ENCODE measurements around the gene TUBGCP2. TPM values are rescaled to one million over a fixed set of nuclear protein-coding genes. Genes with fewer than 3 reads are reported as not detected.

The TUBGCP2 gene
- total and polyA plus RNA-seq, 2 of the 13 experiments (the other 11 are each of a cell fraction or from before 2014, with no cell fraction given) = 21.3 to 34.5 TPM

DNA sequence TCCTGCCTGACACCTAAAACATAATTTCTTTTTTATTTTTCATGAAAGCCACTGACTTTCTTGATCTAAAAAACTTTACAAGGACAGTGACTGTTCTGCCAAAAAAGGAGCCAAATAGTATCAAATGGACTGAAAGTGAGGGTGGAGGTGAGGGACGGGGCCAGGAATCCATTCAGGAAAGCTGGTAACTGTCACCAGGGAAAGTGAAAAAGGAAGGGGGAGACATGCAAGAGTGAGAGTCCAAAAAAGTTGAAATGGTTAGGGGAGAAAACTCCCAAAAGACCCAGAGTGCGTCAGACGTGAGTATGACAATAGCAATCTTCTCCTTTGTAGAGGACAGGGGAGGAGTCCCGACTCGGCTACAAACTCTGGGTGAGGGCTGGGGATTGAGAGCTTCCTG, 35.6 kb upstream of the TUBGCP2 start (continued):
- TF ChIP-seq ZHX2 (IDR thresholded peaks at IDR 0.05; ENCODE audit: low read depth) = no peak
- no peak for TF ChIP-seq ZHX2 (CRISPR knock-in tag; IDR thresholded peaks at IDR 0.05; ENCODE audit: borderline replicate concordance)
- TF ChIP-seq ZNF687 (CRISPR knock-in tag; IDR thresholded peaks at IDR 0.05) = no peak
- no peak for TF ChIP-seq YEATS2 (CRISPR knock-in tag; IDR thresholded peaks at IDR 0.05; ENCODE audit: borderline replicate concordance)
- no peak for TF ChIP-seq RFX5 (IDR thresholded peaks at IDR 0.05; ENCODE audit: low read depth, low read length)
- no peak for TF ChIP-seq NPAS2 (CRISPR knock-in tag; IDR thresholded peaks at IDR 0.05; ENCODE audit: borderline replicate concordance)
- TF ChIP-seq ISL2 (CRISPR knock-in tag; IDR thresholded peaks at IDR 0.05) = no peak
- TF ChIP-seq DZIP1 (CRISPR knock-in tag; IDR thresholded peaks at IDR 0.05) = no peak
- TF ChIP-seq ZNF232 (CRISPR knock-in tag; IDR thresholded peaks at IDR 0.05; ENCODE audit: borderline replicate concordance) = no peak
- TF ChIP-seq, protein P1, sequence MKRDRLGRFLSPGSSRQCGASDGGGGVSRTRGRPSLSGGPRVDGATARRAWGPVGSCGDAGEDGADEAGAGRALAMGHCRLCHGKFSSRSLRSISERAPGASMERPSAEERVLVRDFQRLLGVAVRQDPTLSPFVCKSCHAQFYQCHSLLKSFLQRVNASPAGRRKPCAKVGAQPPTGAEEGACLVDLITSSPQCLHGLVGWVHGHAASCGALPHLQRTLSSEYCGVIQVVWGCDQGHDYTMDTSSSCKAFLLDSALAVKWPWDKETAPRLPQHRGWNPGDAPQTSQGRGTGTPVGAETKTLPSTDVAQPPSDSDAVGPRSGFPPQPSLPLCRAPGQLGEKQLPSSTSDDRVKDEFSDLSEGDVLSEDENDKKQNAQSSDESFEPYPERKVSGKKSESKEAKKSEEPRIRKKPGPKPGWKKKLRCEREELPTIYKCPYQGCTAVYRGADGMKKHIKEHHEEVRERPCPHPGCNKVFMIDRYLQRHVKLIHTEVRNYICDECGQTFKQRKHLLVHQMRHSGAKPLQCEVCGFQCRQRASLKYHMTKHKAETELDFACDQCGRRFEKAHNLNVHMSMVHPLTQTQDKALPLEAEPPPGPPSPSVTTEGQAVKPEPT (CRISPR knock-in tag; IDR thresholded peaks at IDR 0.05; ENCODE audit: low read depth) = no peak
- TF ChIP-seq ZC3H4 (CRISPR knock-in tag; IDR thresholded peaks at IDR 0.05; ENCODE audit: borderline replicate concordance) = no peak
